GM12878 (cell line): ENCODE results near the gene USP9X. TPM values are rescaled to one million over a fixed set of nuclear protein-coding genes. Genes with fewer than 3 reads are reported as not detected.

Experiments
- ATAC-seq: fragments of 200-7000 bp; cut with Tn5 transposase; 3 replicates; pipeline ENCODE4 v1.9.1; 2020; ENCODE audit warnings: mild to moderate bottlenecking, moderate library complexity
- BruUV-seq: library from RNA; stranded (reverse); fragments of 400-500 nt; replicated peaks from 2 replicates; lab custom pipeline; 2021; lab: Mats Ljungman, UMichigan
- CTCF ChIA-PET: fragments of 300-600 bp; sonication (Branson Sonifier 250); formaldehyde crosslinking; extraction: SDS; loops from one replicate; lab custom pipeline; 2021; ENCODE audit warnings: inconsistent platforms; lab: Yijun Ruan, JAX
- POLR2A ChIA-PET: fragments of 350-600 bp; formaldehyde crosslinking; extraction: SDS; loops from one replicate; lab custom pipeline; 2021; ENCODE audit warnings: inconsistent platforms; lab: Charles Lee
- RAD21 ChIA-PET: fragments of 300-600 bp; sonication (Branson Sonifier 250); formaldehyde crosslinking; loops from one replicate; lab custom pipeline; 2023; ENCODE audit warnings: antibody characterized with exemption; ENCODE audit not compliant: unreplicated experiment; lab: Charles Lee
- SMC1A ChIA-PET: fragments of 300-600 bp; sonication (Branson Sonifier 250); formaldehyde crosslinking; loops from one replicate; lab custom pipeline; 2023; ENCODE audit not compliant: unreplicated experiment, uncharacterized antibody; lab: Charles Lee
- DNase-seq: peaks from one replicate; pipeline ENCODE4 v3.0.0-alpha.2; 2011; ENCODE audit warnings: low read depth, low spot score
- FAIRE-seq: peaks from 3 replicates; lab custom pipeline; 2011; peaks lifted over from hg19 to GRCh38; lab: Jason Lieb, UNC
- H2AFZ ChIP-seq: 2 replicates; pipeline ENCODE4 v1.6.0; 2011; ENCODE audit warnings: low read depth, low read length, control low read depth; ENCODE audit not compliant: control insufficient read depth
- H3K27ac ChIP-seq: 2 replicates; pipeline ENCODE4 v1.5.1; 2011; ENCODE audit warnings: control low read depth; ENCODE audit not compliant: control insufficient read depth, insufficient read depth
- H3K27me3 ChIP-seq, 2 experiments: replicated peaks in 1 of 2; 2 replicates each; pipeline versions ENCODE4 v1.6.0 to v1.6.1; 2011; ENCODE audit warnings: low read length in 1 of 2; ENCODE audit not compliant: control insufficient read depth in 2 of 2, insufficient read depth in 2 of 2
- H3K36me3 ChIP-seq, 2 experiments: 2 replicates each; pipeline ENCODE4 v1.5.1; 2011; ENCODE audit warnings: low read length in 1 of 2; ENCODE audit not compliant: control insufficient read depth in 2 of 2, insufficient read depth in 2 of 2
- H3K4me1 ChIP-seq: 2 replicates; pipeline ENCODE4 v1.6.1; 2011; ENCODE audit warnings: mild to moderate bottlenecking, low read length, moderate library complexity, mixed read lengths; ENCODE audit not compliant: control insufficient read depth, insufficient read depth
- H3K4me2 ChIP-seq: 2 replicates; pipeline ENCODE4 v1.6.0; 2011; ENCODE audit warnings: control low read depth; ENCODE audit not compliant: control insufficient read depth, insufficient read depth
- H3K4me3 ChIP-seq: fragments of 200-600 bp; sonication (generic); 2 replicates; pipeline ENCODE4 v1.5.1; 2016
- H3K79me2 ChIP-seq: 2 replicates; pipeline ENCODE4 v1.6.0; 2011; ENCODE audit warnings: low read length; ENCODE audit not compliant: control insufficient read depth, insufficient read depth
- H3K9ac ChIP-seq: 2 replicates; pipeline ENCODE4 v1.8.0; 2011; ENCODE audit warnings: low read length, control low read depth, mixed read lengths; ENCODE audit not compliant: control insufficient read depth, insufficient read depth
- H3K9me3 ChIP-seq: replicated peaks from 3 replicates; pipeline ENCODE4 v1.5.1; 2011; ENCODE audit warnings: mild to moderate bottlenecking, low read length; ENCODE audit not compliant: control insufficient read depth, insufficient read depth
- H4K20me1 ChIP-seq: 2 replicates; pipeline ENCODE4 v1.6.0; 2011; ENCODE audit not compliant: control insufficient read depth, insufficient read depth
- BCL3 ChIP-seq: IDR thresholded peaks from 2 replicates; pipeline ENCODE4 v1.6.1; 2011; ENCODE audit warnings: borderline replicate concordance, low read depth, mild to moderate bottlenecking, moderate library complexity, low read length; ENCODE audit not compliant: insufficient read depth, poor library complexity, severe bottlenecking
- CHD1 ChIP-seq: IDR thresholded peaks from 2 replicates; pipeline ENCODE4 v1.6.1; 2012; ENCODE audit warnings: low read depth, low read length, improper control_type of control experiment
- FOXM1 ChIP-seq: IDR thresholded peaks from 2 replicates; pipeline ENCODE4 v1.6.1; 2012; ENCODE audit warnings: low read depth, mild to moderate bottlenecking, inconsistent platforms, low read length, moderate library complexity
- IRF4 ChIP-seq: IDR thresholded peaks from 2 replicates; pipeline ENCODE4 v1.6.1; 2011; ENCODE audit warnings: low read depth, low read length
- KLF5 ChIP-seq: fragments of 450-650 bp; IDR thresholded peaks from 2 replicates; pipeline ENCODE4 v1.6.1; 2014; ENCODE audit warnings: mild to moderate bottlenecking; ENCODE audit not compliant: partially characterized antibody
- MTA3 ChIP-seq: IDR thresholded peaks from 2 replicates; pipeline ENCODE4 v1.6.1; 2012; ENCODE audit warnings: low read length, inconsistent platforms, borderline replicate concordance
- POLR2AphosphoS2 ChIP-seq: IDR thresholded peaks from 2 replicates; pipeline ENCODE4 v1.6.1; 2011; ENCODE audit warnings: low read depth, mild to moderate bottlenecking, low read length, improper control_type of control experiment, moderate library complexity
- TCF7 ChIP-seq: IDR thresholded peaks from 2 replicates; pipeline ENCODE4 v1.6.1; 2014; ENCODE audit warnings: antibody characterized with exemption, borderline replicate concordance
- YY1 ChIP-seq: IDR thresholded peaks from 2 replicates; pipeline ENCODE4 v1.6.1; 2011; ENCODE audit warnings: low read depth, mild to moderate bottlenecking, low read length
- ZBED1 ChIP-seq: IDR thresholded peaks from 2 replicates; pipeline ENCODE4 v1.6.1; 2016; ENCODE audit warnings: borderline replicate concordance
- ZNF274 ChIP-seq: IDR thresholded peaks from one replicate; pipeline ENCODE4 v1.8.0; 2011; ENCODE audit not compliant: insufficient read length, insufficient read depth
- WGBS: methylation state at CpG from one replicate; pipeline ENCODE4 v1.1.6; 2016; ENCODE audit warnings: low lambda C conversion rate; ENCODE audit not compliant: insufficient replicate concordance, insufficient coverage; ENCODE audit errors: missing lambda C conversion rate; 5-methylcytosine and 5-hydroxymethylcytosine counted together
- in situ Hi-C: fragments of 300-500 bp; cut with MboI; formaldehyde crosslinking; loops from 9 replicates; pipeline ENCODE4 v1.14.3; 2018; ENCODE audit warnings: mixed read lengths
- intact Hi-C: fragments of 100-400 bp; cut with micrococcal nuclease; formaldehyde crosslinking; loops from one replicate; pipeline ENCODE4 v1.14.2; 2022; ENCODE audit not compliant: unreplicated experiment
- polyA plus RNA-seq, 11 experiments: library from polyadenylated mRNA; depleted of rRNA in 4 of 11; unstranded in 6 of 11; stranded (reverse) in 5 of 11; fragments of >200 nt; fragmentation: Nextera tagmentation in 4 of 11; fragmentation: Illumina TruSeq in 1 of 11; extraction: Ambion mirVana in 4 of 11; extraction: Trizol in 1 of 11; gene quantifications; 1 replicate in 1 of 11; 2 replicates in 10 of 11; pipeline versions ENCODE4 v1.2.1 to v1.2.3, GENCODE V29; 2011 to 2016; ENCODE audit warnings: inconsistent platforms in 2 of 11, missing spikeins in 2 of 11, low read depth in 1 of 11
- total RNA-seq, 4 experiments: library from RNA; depleted of rRNA in 3 of 4; stranded (reverse); fragments of >200 nt in 3 of 4; fragmentation: Illumina TruSeq in 1 of 4; extraction: Trizol in 1 of 4; gene quantifications; 2 replicates each; pipeline versions ENCODE4 v1.2.1 to v1.2.3, GENCODE V29; 2013 to 2021

Gene USP9X
- total and polyA plus RNA-seq, 10 of the 15 experiments (the other 5 are each of a cell fraction or from before 2014, with no cell fraction given): 9.3 to 61.6 (median 31.7) TPM

- in situ Hi-C loops: no loop called here
These were observed 8.5 kb upstream of the USP9X start for GRCh38 chrX:41076742-41077141.

More at GRCh38 chrX:41076742-41077141, 8.5 kb upstream of the USP9X start:
- Histone ChIP-seq H3K27me3 (no peaks in the 10 kb centered on the region), H3K4me1 (no peaks in the 10 kb centered on the region), H3K36me3 (no peaks in the 10 kb centered on the region), H3K4me2 (no peak overlapping the region), H4K20me1 (no peaks in the 10 kb centered on the region), H3K4me3 (no peak overlapping the region), H3K79me2 (no peaks in the 10 kb centered on the region), H3K27ac (no peak overlapping the region), H3K9me3 (no peaks in the 10 kb centered on the region), H3K9ac (no peak overlapping the region), H2AFZ (no peak overlapping the region)
- FAIRE-seq (no peak), DNase-seq (no peak), ATAC-seq (no peak)
- 83% methylated on average over 29 of the region's 30 CpGs for WGBS
- ChIA-PET POLR2A (no interaction called here), SMC1A (no interaction called here), RAD21 (no interaction called here), CTCF (no interaction called here)
- BruUV-seq: no TSS peak
- intact Hi-C loops: no loop called here
- TF ChIP-seq ZBED1 (no peak), FOXM1 (no peak), POLR2AphosphoS2 (no peak), MTA3 (no peak), YY1 (no peak), KLF5 (no peak), BCL3 (no peak), ZNF274 (no peak), IRF4 (no peak), CHD1 (no peak), TCF7 (no peak)
